ENCODE results near the gene RBBP8NL.

RBBP8NL gene

GRCh38 chr20:62418709-62419487 is 8.4 kb downstream of the RBBP8NL start:
- no peak for DNase-seq

- DNase-seq, result no peak
Measured at GRCh38 chr20:62417981-62418708, 9.2 kb downstream of the RBBP8NL start.

DNA sequence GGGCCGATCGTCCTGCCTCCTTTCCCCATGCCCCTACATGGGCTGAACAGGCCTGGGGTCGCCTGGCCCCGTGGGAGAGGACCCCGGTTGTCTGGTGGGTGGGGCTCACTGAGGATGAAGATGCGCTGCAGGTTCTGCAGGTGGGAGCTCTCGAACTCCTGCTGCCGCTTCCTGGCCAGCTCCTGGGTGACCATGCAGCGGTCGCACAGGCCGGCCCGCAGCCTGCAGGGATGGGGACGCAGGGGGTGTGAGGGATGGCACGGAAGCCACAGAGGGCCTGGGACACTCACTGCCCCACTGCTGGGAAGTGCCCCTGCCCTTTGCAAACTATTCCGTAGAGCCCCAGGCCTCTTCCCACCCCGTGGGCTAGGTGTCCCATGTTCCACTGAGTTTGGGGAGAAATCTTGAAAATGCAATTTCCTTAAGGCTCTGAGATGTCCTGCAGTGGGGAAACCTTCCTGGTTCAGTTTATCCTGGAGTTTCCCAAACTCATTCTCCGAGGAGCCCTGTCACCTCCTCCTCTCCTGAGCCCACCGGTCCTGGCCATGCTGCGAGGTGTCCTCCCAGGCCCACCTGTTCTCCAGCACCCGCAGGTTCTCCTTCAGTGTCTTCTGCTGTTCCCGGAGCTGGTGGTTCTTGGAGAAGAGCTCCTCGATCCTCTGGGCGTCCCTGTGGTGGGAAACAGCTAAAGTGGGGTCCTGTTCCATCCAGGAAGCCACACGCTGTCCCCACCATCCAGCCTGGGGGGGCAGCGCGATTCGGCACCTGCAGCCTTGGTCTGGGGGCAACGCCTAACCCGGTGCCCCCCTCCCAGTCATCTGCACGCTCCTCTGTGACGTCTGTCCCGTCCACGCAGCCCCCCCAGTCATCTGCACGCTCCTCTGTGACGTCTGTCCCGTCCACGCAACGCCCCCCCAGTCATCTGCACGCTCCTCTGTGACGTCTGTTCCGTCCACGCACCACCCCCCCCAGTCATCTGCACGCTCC is 10.4 kb downstream of the RBBP8NL start:
- no peak for DNase-seq

GRCh38 chr20:62415354-62416111 is 11.8 kb downstream of the RBBP8NL start:
- DNase-seq, result no peak

GRCh38 chr20:62413896-62414481 is 13.3 kb downstream of the RBBP8NL start:
- no peak for DNase-seq

DNA sequence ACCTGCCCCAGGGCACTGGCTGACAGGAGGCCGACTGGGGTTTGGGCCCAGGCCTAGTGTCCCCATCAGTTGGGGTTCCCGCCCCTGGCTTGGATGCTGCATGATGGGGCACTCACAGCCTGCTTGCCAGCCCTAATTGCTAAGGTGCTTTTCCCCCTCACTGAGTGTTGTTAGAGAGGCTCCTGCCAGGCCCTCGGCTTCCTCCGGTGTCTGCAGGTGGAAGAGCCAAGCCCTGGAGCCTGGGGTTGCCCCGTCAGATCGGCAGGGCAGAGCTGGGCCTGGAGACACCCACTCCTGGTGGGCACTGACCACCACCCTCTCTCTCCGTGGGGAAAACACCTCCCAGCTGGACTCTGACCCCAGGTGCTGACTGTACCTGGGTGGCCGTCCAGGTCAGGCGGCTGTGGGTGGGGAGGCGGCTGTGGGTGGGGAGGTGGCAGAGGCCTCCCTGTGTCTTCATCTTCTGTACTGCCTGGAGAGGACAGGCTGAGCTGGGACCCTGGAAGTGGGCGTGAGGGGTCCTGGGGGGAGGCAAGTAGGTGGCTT is 14.2 kb downstream of the RBBP8NL start:
- no peak for DNase-seq

DNA sequence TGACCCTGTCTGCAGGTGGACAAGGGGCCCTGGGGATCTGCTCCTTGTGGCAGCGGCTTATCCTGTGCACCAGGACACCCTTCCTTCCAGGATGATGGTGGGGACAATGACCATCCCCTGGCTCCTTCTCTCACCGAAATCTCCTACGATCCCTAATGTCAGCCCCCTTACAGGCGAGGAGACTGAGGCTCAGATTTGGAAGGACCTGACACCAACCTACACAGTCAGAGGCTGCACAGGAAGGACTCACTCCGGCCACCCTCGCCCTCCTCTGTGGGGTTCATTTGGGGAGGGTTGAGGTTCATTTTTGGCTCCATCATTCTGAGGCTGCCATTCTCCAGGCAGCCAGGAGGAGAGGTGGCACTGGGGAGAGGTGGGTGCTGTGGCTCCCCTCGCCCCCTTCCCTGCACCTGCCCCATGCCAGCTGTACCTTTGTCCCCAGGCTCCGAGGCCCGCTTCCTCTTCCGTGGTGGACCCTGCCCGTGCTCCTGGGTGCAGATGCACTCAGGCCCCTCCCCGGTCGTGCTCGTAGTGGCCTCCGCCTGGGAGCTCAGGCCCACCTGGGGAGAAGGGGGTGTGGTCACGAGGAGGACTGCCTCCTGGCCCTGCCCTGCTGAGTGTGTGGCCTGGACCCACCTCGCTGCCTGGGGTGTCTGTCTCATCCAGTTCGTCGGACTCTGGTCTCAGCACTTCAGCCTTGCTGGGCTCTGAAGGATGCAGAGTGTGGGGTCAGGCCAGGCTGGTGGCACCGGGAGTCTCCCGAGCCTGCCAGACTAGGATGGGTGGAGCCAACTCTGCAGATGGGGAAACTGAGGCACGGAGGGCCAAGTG is 14.9 kb downstream of the RBBP8NL start:
- no peak for DNase-seq

DNA sequence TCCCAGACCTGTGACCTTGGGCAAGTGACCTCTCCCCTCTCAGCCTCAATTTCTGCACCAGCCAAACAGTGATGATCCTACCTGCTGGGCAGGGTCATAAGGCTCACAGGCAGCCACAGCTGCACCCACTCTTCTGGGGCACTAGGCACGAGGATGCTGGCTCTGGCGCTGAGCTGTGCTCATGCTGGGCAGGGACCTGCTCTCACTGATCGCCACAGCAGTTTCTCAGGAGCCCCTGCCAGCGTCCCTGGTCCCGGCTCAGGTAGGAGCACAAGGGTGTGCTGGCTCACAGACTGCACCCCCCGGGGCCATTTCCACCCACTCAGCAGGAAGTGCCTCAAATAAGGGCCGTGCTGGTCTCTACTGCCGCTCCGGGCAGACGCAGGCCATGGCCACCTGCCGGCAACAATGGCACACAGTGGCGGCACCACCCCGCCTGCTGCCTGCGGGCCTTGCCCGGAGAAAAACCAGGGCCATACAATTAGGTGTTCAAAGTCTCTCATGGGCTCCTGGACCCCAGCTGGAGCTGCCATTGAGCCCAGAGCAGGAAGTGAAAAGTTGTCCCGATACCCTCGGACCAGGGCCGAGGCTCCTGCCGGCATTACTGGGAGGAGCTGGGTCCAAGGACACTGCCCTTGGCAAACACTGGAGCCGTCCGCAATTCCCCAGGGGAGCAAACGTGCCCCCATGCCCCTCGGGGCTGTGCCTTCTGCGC is 15.7 kb downstream of the RBBP8NL start:
- no peak for DNase-seq

DNA sequence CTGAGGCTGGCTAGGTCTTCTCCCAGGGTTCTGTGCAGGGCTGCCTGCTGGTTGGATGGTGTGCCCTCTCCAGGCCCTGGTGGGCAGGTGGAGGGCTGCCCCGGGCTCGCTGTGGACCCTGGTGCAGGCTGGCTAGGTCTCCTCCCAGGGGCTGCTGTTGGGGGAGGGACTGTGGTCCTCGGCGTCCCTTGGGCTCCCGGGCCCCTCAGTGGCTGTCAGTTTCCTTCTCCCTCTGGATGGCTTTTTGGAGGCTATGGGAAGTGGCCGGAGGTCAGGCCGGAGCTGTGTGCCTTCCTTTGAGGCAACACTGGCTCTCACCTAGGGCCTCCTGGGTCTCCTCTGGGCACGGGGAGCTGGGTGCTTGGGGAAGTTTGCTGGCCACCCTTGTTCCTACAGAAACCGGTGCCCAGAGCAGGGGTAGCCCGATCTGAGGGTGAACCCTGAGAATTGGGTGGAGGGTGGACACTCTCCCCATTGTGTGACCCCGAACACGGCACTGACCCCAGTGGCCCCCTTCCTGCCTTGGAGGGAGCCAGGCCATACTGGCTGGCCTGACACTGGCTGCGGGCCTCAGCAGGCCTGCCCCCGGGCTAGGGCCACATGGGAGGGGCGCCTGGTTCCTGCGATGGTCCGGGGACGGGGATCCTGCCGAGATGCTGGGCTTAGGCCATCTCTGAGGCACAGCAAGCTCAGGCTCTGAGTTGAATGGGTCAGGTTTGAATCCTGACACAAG is 16.4 kb downstream of the RBBP8NL start:
- no peak for DNase-seq

DNA sequence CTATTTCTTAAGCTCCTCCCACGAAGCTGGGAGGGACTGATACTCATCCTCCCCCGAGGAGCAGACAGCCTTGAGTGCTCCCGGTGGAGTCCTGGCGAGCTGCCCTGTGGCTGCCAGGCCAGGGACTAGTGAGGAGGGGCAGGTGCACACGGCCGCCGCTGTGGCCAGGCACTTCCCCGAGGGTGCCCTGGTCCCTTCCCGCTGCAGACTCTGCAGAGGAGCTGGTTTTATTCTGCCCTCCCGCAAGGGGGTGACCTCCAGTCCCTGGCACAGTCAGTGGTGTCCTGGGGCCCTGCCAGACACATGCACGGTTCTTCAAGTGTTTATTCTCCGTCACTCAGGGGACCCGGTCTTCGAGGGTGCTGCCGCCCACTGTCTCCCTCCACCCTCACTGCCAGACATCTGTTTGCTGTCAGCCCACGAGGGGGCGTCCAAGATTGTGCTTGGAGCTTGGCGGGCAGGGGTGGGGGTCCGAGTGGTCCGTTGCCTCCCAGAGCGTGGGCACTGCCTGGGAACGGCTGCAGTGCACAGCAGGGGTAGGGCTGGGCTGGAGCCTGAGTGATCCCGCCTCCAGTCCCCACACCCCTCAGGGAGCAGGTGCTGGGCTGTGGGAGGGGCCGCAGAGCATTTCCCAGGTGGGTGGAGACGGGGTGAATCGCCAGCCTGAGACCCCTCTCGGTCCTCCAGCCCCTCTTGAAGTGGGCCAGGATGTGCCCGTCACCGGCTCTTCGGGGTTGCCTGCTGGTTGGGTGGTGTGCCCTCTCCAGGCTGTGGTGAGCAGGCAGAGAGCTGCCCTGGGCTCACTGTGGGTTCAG is 17.2 kb downstream of the RBBP8NL start:
- DNase-seq, result peak; percentile 28

DNA sequence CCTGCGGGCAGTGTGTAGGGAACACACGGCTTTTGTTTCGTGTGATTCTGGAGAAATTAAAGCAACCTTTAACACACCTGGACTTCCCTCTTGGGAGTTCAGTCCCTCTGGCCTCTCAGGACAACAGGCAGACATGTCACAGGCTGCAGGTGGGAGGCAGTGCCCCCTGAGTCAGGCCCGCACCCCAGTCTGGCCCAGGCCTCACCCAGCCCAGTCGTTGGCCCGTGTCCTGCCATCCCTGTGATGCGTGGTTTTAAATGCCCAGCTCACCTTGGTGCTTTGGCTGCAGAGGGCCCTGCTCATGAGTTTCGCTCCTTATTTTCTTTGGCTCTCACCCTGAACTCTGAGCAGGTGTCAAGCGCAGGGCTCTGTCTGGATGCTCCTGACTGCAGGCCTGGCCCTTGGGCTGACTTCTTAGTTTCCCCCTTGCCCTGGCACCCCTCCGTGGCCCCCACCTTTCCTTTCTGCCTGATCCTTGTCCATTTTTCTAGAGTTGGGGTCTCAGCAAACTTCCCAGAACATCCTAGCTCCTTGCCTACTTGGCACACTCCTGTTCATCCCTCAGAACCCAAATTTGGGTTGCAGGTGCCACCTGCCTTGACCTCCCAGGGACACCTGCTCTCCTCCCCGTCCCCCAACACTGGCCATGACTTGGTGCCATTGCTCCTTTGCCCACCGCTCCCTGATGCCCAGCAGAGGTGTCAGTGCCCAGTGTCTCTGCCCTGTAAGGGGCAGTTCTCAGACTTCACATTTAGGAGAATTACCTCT is 18.1 kb downstream of the RBBP8NL start:
- DNase-seq, result no peak

DNA sequence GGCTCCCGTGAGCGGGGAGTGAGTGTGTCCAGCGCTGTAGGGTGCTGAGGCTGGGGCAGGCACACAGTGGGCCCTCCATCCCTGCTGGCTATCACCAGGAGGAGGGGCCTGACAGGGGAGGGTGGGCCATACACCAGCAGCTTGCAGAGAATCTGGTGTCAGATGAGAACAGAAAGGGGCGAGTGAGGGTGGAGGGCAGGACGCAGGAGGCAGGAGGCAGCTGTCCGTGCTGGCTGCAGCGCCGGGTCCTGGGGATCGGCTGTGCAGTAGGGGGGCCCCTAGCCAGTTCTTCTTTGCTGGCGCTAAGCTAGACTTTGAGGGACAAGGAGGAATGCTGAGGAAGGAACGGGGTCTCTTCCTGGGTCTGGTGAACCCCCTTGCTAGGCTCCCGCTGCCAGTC is 18.7 kb downstream of the RBBP8NL start:
- DNase-seq, result no peak

DNA sequence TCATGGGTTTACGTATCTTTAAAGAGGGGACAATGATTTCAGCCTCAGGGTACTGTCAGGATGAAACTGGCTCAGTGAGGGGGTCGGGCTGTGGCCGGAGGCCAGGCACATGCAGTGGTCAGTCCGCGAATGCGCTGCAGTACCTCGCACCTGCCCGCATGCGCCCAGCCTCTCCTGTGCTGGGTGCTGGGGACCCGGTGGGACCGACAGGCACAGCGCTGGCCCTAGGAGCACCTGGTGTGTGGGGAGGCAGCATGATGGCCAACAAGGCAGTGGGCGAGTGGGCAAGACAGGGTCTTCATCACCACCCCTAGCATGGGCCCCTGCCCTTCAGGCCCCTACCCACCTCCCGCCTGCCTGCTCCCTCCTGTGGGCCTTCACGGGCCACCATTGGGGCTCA is 19.3 kb downstream of the RBBP8NL start:
- DNase-seq, result no peak

DNA sequence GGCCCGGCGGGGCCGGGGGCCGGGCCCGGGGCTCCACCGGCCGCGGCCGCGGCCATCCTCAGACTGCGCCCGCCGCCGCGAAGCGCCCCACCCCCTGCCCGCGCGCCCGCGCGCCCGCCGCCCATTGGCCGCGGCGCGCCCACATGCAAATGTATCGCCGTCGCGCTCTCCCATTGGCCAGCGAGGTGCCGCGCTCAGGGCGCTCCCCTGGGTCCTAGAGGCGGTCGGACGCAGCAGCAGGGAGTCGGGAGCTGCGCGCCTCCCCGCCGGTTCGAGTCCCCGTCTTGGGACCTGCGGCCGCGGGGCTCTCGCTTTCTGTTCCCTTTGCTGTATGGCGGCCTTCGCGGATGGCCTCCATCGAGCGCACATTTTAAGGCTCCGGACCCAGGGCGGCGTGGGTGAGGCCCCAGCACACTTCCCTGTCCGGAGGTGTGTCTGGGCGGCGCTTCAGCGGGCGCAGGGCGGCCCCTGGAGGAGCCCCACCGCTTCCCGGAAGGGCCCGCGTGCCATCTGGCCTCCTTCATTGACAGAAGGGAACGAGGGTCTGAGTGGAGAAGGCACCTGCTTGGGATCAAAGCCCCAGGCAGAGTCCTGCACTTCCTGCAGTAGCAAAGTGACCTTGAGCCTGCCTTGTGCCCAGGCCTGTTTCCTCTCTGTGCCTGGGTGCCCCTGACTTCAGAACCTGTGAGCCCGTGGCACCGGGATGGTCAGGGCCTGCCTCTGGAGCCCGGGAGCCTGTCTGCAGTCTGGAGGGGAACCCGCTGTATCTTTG is 19.9 kb downstream of the RBBP8NL start, which contains the start of gene CABLES2:
TSS of gene CABLES2 (minus strand) at position 65 of the 772 bp plus-strand sequence. CDS start at position 56, 9 bp downstream.
- peak; percentile 83 for DNase-seq

DNA sequence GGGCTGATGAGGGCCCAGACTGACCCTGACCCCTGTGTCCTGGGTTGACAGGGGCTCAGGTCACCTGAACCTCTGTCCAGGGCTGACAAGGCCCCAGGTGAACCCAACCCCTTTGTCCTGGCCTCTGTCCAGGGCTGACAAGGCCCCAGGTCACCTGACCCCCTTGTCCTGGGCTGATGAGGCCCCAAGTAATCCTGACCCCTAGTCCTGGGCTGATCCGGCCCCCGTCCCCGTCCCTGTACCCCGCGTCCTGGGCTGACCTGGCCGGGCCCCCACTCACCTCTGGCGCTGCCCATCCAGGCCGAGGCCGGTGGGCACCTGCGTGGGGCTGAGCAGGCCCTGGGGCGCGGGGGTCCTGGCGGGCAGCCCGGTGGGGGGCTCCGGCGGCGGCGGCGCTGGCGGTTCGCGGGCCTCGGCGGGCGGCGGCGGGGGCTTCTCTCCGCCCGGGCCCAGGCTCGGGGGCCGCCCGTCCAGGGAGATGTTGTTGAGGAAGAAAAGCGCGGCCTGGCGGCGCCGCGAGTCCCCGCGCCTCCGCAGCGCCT is 20.6 kb downstream of the RBBP8NL start:
- DNase-seq, result no peak

DNA sequence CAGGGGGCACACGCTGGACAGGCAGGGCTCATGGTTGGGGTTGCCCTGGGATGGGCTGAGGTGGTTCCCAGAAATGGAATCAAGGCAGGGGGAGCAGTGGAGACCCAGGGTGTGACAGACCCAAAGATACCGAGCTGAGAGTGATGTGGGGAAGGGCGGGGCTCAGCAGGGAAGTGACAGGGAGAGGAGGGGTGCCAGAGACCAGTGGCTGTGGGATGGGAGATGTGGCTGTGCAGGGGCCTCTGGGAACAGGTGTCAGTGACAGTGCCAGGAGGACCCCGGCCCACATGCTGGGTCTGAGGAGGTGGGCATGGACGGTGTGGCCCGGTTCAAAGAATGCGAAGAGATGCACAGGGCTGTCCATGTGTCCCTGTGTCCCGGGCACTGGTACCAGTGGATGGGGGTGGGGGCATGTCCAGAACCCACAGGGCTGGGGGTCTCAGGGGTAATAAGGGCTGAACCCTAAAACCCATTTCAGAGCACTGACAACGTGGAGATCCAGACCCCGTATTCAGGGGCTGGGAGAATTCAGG is 21.3 kb downstream of the RBBP8NL start:
- no peak for DNase-seq

All from T-helper 9 cell (primary cell).